ENCODE data around the gene ZDHHC11B.

GRCh38 chr5:672329-673160, 112.0 kb downstream of the ZDHHC11B start:
- TF ChIP-seq POLR2A (IDR thresholded peaks at IDR 0.05; ENCODE audit: low read length) (no peak), GATA1 (IDR thresholded peaks at IDR 0.05; ENCODE audit: low read depth, low read length) (no peak)

Data from erythroblast (primary cell).